Thyroid gland (tissue), 4 donors: Measurements from ENCODE around the gene GRM7. TPM values are rescaled to one million over a fixed set of nuclear protein-coding genes. Genes with fewer than 3 reads are reported as not detected.

Source experiments
- DNase-seq, 2 donors: peaks; one replicate each; pipeline ENCODE4 v3.0.0-alpha.2; 2019
- H3K27ac ChIP-seq, 3 donors: fragments of 200-600 bp; sonication (generic); 1 replicate in 2 of 3; 2 replicates in 1 of 3; pipeline ENCODE4 v1.5.1; 2016 to 2019; ENCODE audit warnings: mild to moderate bottlenecking in 1 of 3, moderate library complexity in 1 of 3
- H3K27me3 ChIP-seq: fragments of 200-600 bp; sonication (generic); one replicate; pipeline ENCODE4 v1.5.1; 2019
- H3K36me3 ChIP-seq, 2 donors: fragments of 200-600 bp; sonication (generic); one replicate each; pipeline ENCODE4 v1.5.1; 2016 to 2019
- H3K4me1 ChIP-seq, 2 donors: fragments of 200-600 bp; sonication (generic); one replicate each; pipeline ENCODE4 v1.5.1; 2017 to 2019
- H3K4me3 ChIP-seq, 3 donors: fragments of 200-600 bp; sonication (generic); replicated peaks in 1 of 3; 1 replicate in 2 of 3; 2 replicates in 1 of 3; pipeline ENCODE4 v1.5.1; 2016; ENCODE audit warnings: mild to moderate bottlenecking in 1 of 3
- H3K9me3 ChIP-seq: fragments of 200-600 bp; sonication (generic); one replicate; pipeline ENCODE4 v1.5.1; 2017
- CTCF ChIP-seq, 6 experiments: fragments of 200-600 bp in 3 of 6; fragments of 450-650 bp in 3 of 6; sonication (generic) in 3 of 6; IDR thresholded peaks; one replicate each; pipeline ENCODE4 v1.5.1; 2016 to 2019; ENCODE audit warnings: antibody characterized with exemption in 6 of 6, mild to moderate bottlenecking in 2 of 6, inconsistent platforms in 1 of 6, moderate library complexity in 1 of 6
- POLR2A ChIP-seq, 2 donors: fragments of 450-650 bp; IDR thresholded peaks; one replicate each; pipeline ENCODE4 v1.6.1; 2017; ENCODE audit warnings: antibody characterized with exemption in 2 of 2, mild to moderate bottlenecking in 2 of 2, moderate library complexity in 1 of 2
- WGBS, 2 donors: methylation state at CpG; one replicate each; pipeline ENCODE4 v1.1.5; 2017; 5-methylcytosine and 5-hydroxymethylcytosine counted together
- intact Hi-C: fragments of 100-400 bp; cut with DNase I; formaldehyde crosslinking; loops from one replicate; pipeline ENCODE4 v1.15.1; 2023
- total RNA-seq, 4 donors: library from RNA; depleted of rRNA; stranded (reverse); fragments of >200 nt; gene quantifications; one replicate each; pipeline ENCODE4 v1.2.3, GENCODE V29; 2016

The GRM7 gene
- total RNA-seq, 4 donors from 2014 or later = 0.11 to 0.81 (median 0.60) TPM

GRCh38 chr3:7693976-7694375, 833.1 kb downstream of the GRM7 start:
- Histone ChIP-seq H3K27ac (no peak overlapping the region), H3K27me3 (no peaks in the 10 kb centered on the region), H3K9me3 (no peaks in the 10 kb centered on the region), H3K4me3 (no peak overlapping the region), H3K4me1 (no peaks in the 10 kb centered on the region), H3K36me3 (no peaks in the 10 kb centered on the region)
- intact Hi-C loops = no loop called here
- TF ChIP-seq POLR2A (IDR thresholded peaks at IDR 0.05) (no peak), CTCF (IDR thresholded peaks at IDR 0.05) (no peak)
- WGBS, 2 donors = 92 to 93% methylated on average over 2 of the region's 2 CpGs
- DNase-seq = no peak

- Histone ChIP-seq H3K27ac (no peak overlapping the region), H3K27me3 (no peaks in the 10 kb centered on the region), H3K4me3 (no peak overlapping the region), H3K36me3 (no peaks in the 10 kb centered on the region), H3K9me3 (no peaks in the 10 kb centered on the region), H3K4me1 (no peaks in the 10 kb centered on the region)
- no peak for DNase-seq
- WGBS, 2 donors = 50 to 58% methylated on average over 1 of the region's 1 CpG
- TF ChIP-seq POLR2A (IDR thresholded peaks at IDR 0.05) (no peak), CTCF (IDR thresholded peaks at IDR 0.05) (no peak)
- intact Hi-C loops = no loop called here
Measured at GRCh38 chr3:7695049-7695448, 834.1 kb downstream of the GRM7 start.

GRCh38 chr3:7696320-7696719, 835.4 kb downstream of the GRM7 start:
- intact Hi-C loops = no loop called here
- WGBS, 2 donors = 94 to 95% methylated on average over 2 of the region's 2 CpGs
- TF ChIP-seq CTCF (IDR thresholded peaks at IDR 0.05) (no peak), POLR2A (IDR thresholded peaks at IDR 0.05) (no peak)

GRCh38 chr3:7697548-7697947, 836.6 kb downstream of the GRM7 start:
- no peaks in the 10 kb centered on the region for H3K36me3 ChIP-seq
- WGBS, 2 donors = 88 to 90% methylated on average over 4 of the region's 4 CpGs
- TF ChIP-seq CTCF (IDR thresholded peaks at IDR 0.05) = no peak
- TF ChIP-seq POLR2A (IDR thresholded peaks at IDR 0.05) = no peak
- no peak overlapping the region for H3K4me3 ChIP-seq
- no peaks in the 10 kb centered on the region for H3K9me3 ChIP-seq
- H3K27me3 ChIP-seq = no peaks in the 10 kb centered on the region
- H3K4me1 ChIP-seq = no peaks in the 10 kb centered on the region
- intact Hi-C loops = no loop called here
- DNase-seq = no peak
- H3K27ac ChIP-seq = no peak overlapping the region

More at GRCh38 chr3:7696320-7696719, 835.4 kb downstream of the GRM7 start:
- DNase-seq = no peak
- Histone ChIP-seq H3K27me3 (no peaks in the 10 kb centered on the region), H3K27ac (no peak overlapping the region), H3K36me3 (no peaks in the 10 kb centered on the region), H3K9me3 (no peaks in the 10 kb centered on the region), H3K4me3 (no peak overlapping the region), H3K4me1 (no peaks in the 10 kb centered on the region)

DNA sequence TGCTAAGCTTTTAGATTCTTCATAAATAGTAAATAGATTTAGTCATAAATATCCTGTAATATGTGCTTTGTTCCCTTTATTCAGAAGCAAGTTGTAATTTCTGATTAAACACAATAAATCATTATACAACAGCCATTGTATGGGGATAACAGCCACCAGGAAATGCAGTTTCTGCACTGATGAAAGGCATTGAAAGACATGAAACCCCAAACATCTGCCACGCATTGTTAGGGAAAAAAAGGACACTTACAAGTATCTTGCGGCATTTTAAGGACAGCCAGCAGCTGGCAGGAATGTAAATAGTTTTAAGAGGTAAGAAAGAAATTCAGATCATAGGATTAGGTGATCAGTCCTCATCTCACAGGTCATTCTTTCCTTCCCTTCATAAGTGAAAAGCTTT, 839.6 kb downstream of the GRM7 start:
- 82 to 85% methylated on average over 2 of the region's 2 CpGs for WGBS, 2 donors
- no peaks in the 10 kb centered on the region for H3K36me3 ChIP-seq
- H3K4me3 ChIP-seq = no peak overlapping the region
- H3K27me3 ChIP-seq = no peaks in the 10 kb centered on the region
- H3K27ac ChIP-seq = no peak overlapping the region
- intact Hi-C loops = no loop called here
- TF ChIP-seq POLR2A (IDR thresholded peaks at IDR 0.05) = no peak
- TF ChIP-seq CTCF (IDR thresholded peaks at IDR 0.05) = no peak
- H3K9me3 ChIP-seq = no peaks in the 10 kb centered on the region
- no peaks in the 10 kb centered on the region for H3K4me1 ChIP-seq
- DNase-seq = no peak
